HepG2 (cell line): ENCODE measurements around the gene PPP2R5B. TPM values are rescaled to one million over a fixed set of nuclear protein-coding genes. Genes with fewer than 3 reads are reported as not detected.
A peak's percentile ranks its signal among the peaks of the same experiment; 100 is the strongest.

Experiments
- CCDC6 ChIP-seq: sonication (generic); formaldehyde crosslinking; IDR thresholded peaks from 2 replicates; pipeline ENCODE4 v1.8.1; 2022; ENCODE audit warnings: mild to moderate bottlenecking, missing genetic modification reagents, moderate library complexity
- EHMT2 ChIP-seq: fragments of 200-600 bp; sonication (generic); IDR thresholded peaks from 2 replicates; pipeline ENCODE4 v1.7.0; 2017; ENCODE audit warnings: antibody characterized with exemption, low read depth, low read length, borderline replicate concordance
- ETV6 ChIP-seq: sonication (generic); formaldehyde crosslinking; conservative IDR thresholded peaks from 2 replicates; pipeline ENCODE4 v1.4.0; 2020; ENCODE audit warnings: missing genetic modification reagents
- FOXK1 ChIP-seq: sonication (generic); formaldehyde crosslinking; IDR thresholded peaks from 2 replicates; pipeline ENCODE4 v1.4.0; 2020; ENCODE audit warnings: low read depth, missing genetic modification reagents, borderline replicate concordance
- GATA4 ChIP-seq: sonication (generic); IDR thresholded peaks from 2 replicates; pipeline ENCODE4 v1.6.1; 2016; ENCODE audit warnings: antibody characterized with exemption, low read depth, borderline replicate concordance
- HDAC6 ChIP-seq: fragments of 200-600 bp; sonication (generic); IDR thresholded peaks from 2 replicates; pipeline ENCODE4 v1.7.0; 2017; ENCODE audit warnings: mild to moderate bottlenecking, antibody characterized with exemption, low read length, low read depth
- HOXA9 ChIP-seq: sonication (generic); formaldehyde crosslinking; IDR thresholded peaks from 2 replicates; pipeline ENCODE4 v1.8.1; 2022; ENCODE audit warnings: missing genetic modification reagents, mild to moderate bottlenecking, moderate library complexity, borderline replicate concordance
- KDM3A ChIP-seq: IDR thresholded peaks from 2 replicates; pipeline ENCODE4 v1.6.1; 2018; ENCODE audit warnings: low read depth, missing compliant biosample characterization
- KLF13 ChIP-seq: sonication (generic); formaldehyde crosslinking; IDR thresholded peaks from 2 replicates; pipeline ENCODE4 v1.4.0; 2020; ENCODE audit warnings: mild to moderate bottlenecking, missing genetic modification reagents
- MTERF4 ChIP-seq: sonication (generic); formaldehyde crosslinking; IDR thresholded peaks from 2 replicates; pipeline ENCODE4 v1.8.0; 2023; ENCODE audit warnings: mild to moderate bottlenecking, missing genetic modification reagents
- PHF5A ChIP-seq: IDR thresholded peaks from one replicate; pipeline ENCODE4 v1.6.1; 2018; ENCODE audit warnings: low read depth, missing genetic modification reagents; ENCODE audit not compliant: unreplicated experiment
- RAD21 ChIP-seq: fragments of 450-650 bp; formaldehyde crosslinking; IDR thresholded peaks from 2 replicates; pipeline ENCODE4 v1.5.0; 2020; ENCODE audit warnings: mild to moderate bottlenecking
- REPIN1 ChIP-seq: sonication (generic); formaldehyde crosslinking; IDR thresholded peaks from 2 replicates; pipeline ENCODE4 v1.8.0; 2022; ENCODE audit warnings: missing genetic modification reagents, low read depth, mild to moderate bottlenecking, borderline replicate concordance
- SRSF9 ChIP-seq: fragments of 200-400 bp; formaldehyde crosslinking; IDR thresholded peaks from 2 replicates; pipeline ENCODE4 v1.6.1; 2018; ENCODE audit warnings: borderline replicate concordance, mild to moderate bottlenecking, low read depth, low read length; ENCODE audit not compliant: insufficient read depth, poor library complexity, severe bottlenecking
- USF2 ChIP-seq, 2 experiments: sonication (generic) in 1 of 2; formaldehyde crosslinking in 1 of 2; IDR thresholded peaks; 2 replicates each; pipeline versions ENCODE4 v1.5.1 to v1.6.1; 2011 to 2020; ENCODE audit warnings: borderline replicate concordance in 1 of 2, low read depth in 1 of 2, low read length in 1 of 2, mild to moderate bottlenecking in 1 of 2, missing genetic modification reagents in 1 of 2, moderate library complexity in 1 of 2
- ZEB1 ChIP-seq: IDR thresholded peaks from 2 replicates; pipeline ENCODE4 v1.6.1; 2012; ENCODE audit warnings: mild to moderate bottlenecking, low read depth, inconsistent platforms; ENCODE audit not compliant: insufficient replicate concordance
- ZMYM4 ChIP-seq: sonication (generic); formaldehyde crosslinking; IDR thresholded peaks from 2 replicates; pipeline ENCODE4 v1.8.1; 2023; ENCODE audit warnings: mild to moderate bottlenecking, missing genetic modification reagents
- ZNF20 ChIP-seq: sonication (generic); formaldehyde crosslinking; IDR thresholded peaks from 2 replicates; pipeline ENCODE4 v1.4.0; 2020; ENCODE audit warnings: mild to moderate bottlenecking, moderate library complexity, missing genetic modification reagents
- ZNF225 ChIP-seq: sonication (generic); formaldehyde crosslinking; IDR thresholded peaks from 2 replicates; pipeline ENCODE4 v1.4.0; 2020; ENCODE audit warnings: mild to moderate bottlenecking, missing genetic modification reagents
- ZNF24 ChIP-seq: fragments of 450-650 bp; IDR thresholded peaks from 2 replicates; pipeline ENCODE4 v1.6.1; 2017; ENCODE audit warnings: antibody characterized with exemption, mild to moderate bottlenecking
- ZNF251 ChIP-seq: sonication (generic); formaldehyde crosslinking; IDR thresholded peaks from 2 replicates; pipeline ENCODE4 v1.9.0; 2021; ENCODE audit warnings: mild to moderate bottlenecking, missing genetic modification reagents
- ZNF264 ChIP-seq: sonication (generic); formaldehyde crosslinking; IDR thresholded peaks from 2 replicates; pipeline ENCODE4 v1.4.0; 2020; ENCODE audit warnings: missing genetic modification reagents
- ZNF296 ChIP-seq: sonication (generic); formaldehyde crosslinking; conservative IDR thresholded peaks from 2 replicates; pipeline ENCODE4 v1.5.0; 2020; ENCODE audit warnings: mild to moderate bottlenecking, missing genetic modification reagents
- ZNF383 ChIP-seq: sonication (generic); formaldehyde crosslinking; IDR thresholded peaks from 2 replicates; pipeline ENCODE4 v1.4.0; 2020; ENCODE audit warnings: missing genetic modification reagents, mild to moderate bottlenecking, borderline replicate concordance
- ZNF44 ChIP-seq: sonication (generic); formaldehyde crosslinking; IDR thresholded peaks from 2 replicates; pipeline ENCODE4 v1.5.1; 2020; ENCODE audit warnings: mild to moderate bottlenecking, missing genetic modification reagents
- ZNF441 ChIP-seq: sonication (generic); formaldehyde crosslinking; IDR thresholded peaks from 2 replicates; pipeline ENCODE4 v1.7.0; 2021; ENCODE audit warnings: missing genetic modification reagents, borderline replicate concordance
- ZNF547 ChIP-seq: sonication (generic); formaldehyde crosslinking; IDR thresholded peaks from 2 replicates; pipeline ENCODE4 v1.5.1; 2020; ENCODE audit warnings: mild to moderate bottlenecking, missing genetic modification reagents
- ZNF598 ChIP-seq: sonication (generic); formaldehyde crosslinking; IDR thresholded peaks from 2 replicates; pipeline ENCODE4 v1.5.1; 2020; ENCODE audit warnings: mild to moderate bottlenecking, missing genetic modification reagents, borderline replicate concordance
- ZNF790 ChIP-seq: sonication (generic); formaldehyde crosslinking; IDR thresholded peaks from 2 replicates; pipeline ENCODE4 v1.8.0; 2022; ENCODE audit warnings: missing genetic modification reagents, mild to moderate bottlenecking, borderline replicate concordance
- polyA plus RNA-seq, 8 experiments: library from polyadenylated mRNA; depleted of rRNA in 3 of 8; stranded (reverse) in 7 of 8; unstranded in 1 of 8; fragments of >200 nt; fragmentation: Illumina TruSeq in 4 of 8; extraction: Trizol in 4 of 8; gene quantifications; 2 replicates each; pipeline versions ENCODE4 v1.2.1 to v1.2.3, GENCODE V29; 2011 to 2016; ENCODE audit warnings: low read depth in 4 of 8, missing spikeins in 1 of 8, mixed read lengths in 1 of 8; ENCODE audit not compliant: insufficient read depth in 1 of 8
- total RNA-seq, 5 experiments: library from RNA; depleted of rRNA; stranded (reverse); fragments of >200 nt; fragmentation: Illumina TruSeq; extraction: Trizol; gene quantifications; 2 replicates each; pipeline ENCODE4 v1.2.3, GENCODE V29; 2016; ENCODE audit warnings: low read depth in 1 of 5

PPP2R5B gene
- total and polyA plus RNA-seq, 2 of the 13 experiments (the other 11 are each of a cell fraction or from before 2014, with no cell fraction given) = 2.3 to 8.3 TPM

DNA sequence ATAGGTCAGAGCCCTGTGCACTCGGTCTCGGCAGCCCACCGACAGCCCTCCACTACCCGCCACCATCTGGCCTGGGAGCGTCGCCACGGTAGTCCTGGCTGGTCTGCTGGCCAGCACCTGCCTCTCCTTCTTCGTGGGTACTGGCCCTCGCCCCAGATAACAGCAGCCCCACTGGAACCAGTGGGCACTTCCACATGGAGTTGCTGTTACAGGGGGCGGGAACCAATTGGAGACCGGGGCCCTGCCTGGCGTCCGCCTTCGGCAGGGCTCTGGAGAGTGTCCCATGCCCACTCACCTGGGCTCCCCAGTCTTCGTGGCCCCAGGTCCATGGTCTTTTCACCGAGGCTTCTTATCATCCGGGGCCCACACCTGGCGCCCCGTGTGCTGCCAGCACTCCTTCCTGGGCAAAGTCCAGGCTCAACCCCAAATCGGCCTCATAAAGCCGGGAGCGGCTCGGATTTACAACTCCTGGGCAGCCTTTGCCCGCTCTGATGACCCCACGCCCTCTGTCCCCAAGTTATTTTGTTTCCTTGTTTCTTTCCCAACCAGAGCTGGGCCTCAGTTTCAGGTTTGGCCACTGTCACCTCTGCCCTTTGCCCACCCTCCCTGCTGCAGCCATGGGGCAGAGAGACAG lies 33.2 kb upstream of the PPP2R5B start (continued):
- TF ChIP-seq HDAC6 = no peak
- TF ChIP-seq ETV6 = no peak
- no peak for TF ChIP-seq ZNF441 (CRISPR knock-in tag)
- no peak for TF ChIP-seq HOXA9 (CRISPR knock-in tag)
- TF ChIP-seq ZNF264 (CRISPR knock-in tag) = no peak
- TF ChIP-seq ZNF44 (CRISPR knock-in tag) = no peak
- no peak for TF ChIP-seq ZNF251 (CRISPR knock-in tag)
- peak; percentile 57 for TF ChIP-seq ZEB1
- no peak for TF ChIP-seq ZNF383 (CRISPR knock-in tag)
- no peak for TF ChIP-seq ZNF20 (CRISPR knock-in tag)
- no peak for TF ChIP-seq ZNF547 (CRISPR knock-in tag)
- no peak for TF ChIP-seq EHMT2
- TF ChIP-seq REPIN1 (CRISPR knock-in tag) = no peak
- no peak for TF ChIP-seq ZNF24
- TF ChIP-seq CCDC6 (CRISPR knock-in tag) = no peak
- TF ChIP-seq KLF13 (CRISPR knock-in tag) = no peak
- TF ChIP-seq PHF5A (CRISPR knock-in tag) = no peak
- TF ChIP-seq KDM3A (CRISPR knock-in tag) = no peak
- TF ChIP-seq ZNF296 = no peak
- no peak for TF ChIP-seq ZNF225
- no peak for TF ChIP-seq RAD21
- TF ChIP-seq USF2 (IDR thresholded peaks at IDR 0.05; ENCODE audit: low read depth, low read length) = no peak
- no peak for TF ChIP-seq USF2 (CRISPR knock-in tag; IDR thresholded peaks at IDR 0.05; ENCODE audit: borderline replicate concordance)
- no peak for TF ChIP-seq ZNF598 (CRISPR knock-in tag)
- TF ChIP-seq ZNF790 = no peak
- TF ChIP-seq GATA4 = no peak
- TF ChIP-seq MTERF4 (CRISPR knock-in tag) = no peak
- no peak for TF ChIP-seq SRSF9
- no peak for TF ChIP-seq FOXK1 (CRISPR knock-in tag)
- no peak for TF ChIP-seq ZMYM4 (CRISPR knock-in tag)
